HL-60 (cell line): ENCODE measurements around the gene POLN.

Experiments used
- DNase-seq, 2 experiments: peaks; one replicate each; pipeline ENCODE4 v3.0.0-alpha.2; 2010 to 2020; ENCODE audit warnings: low read depth in 1 of 2, low spot score in 1 of 2
- H3K27ac ChIP-seq: fragments of 250-450 bp; sonication (Bioruptor Pico); replicated peaks from 2 replicates; pipeline ENCODE4 v1.5.1; 2020; ENCODE audit warnings: mild to moderate bottlenecking, moderate library complexity
- H3K27me3 ChIP-seq: fragments of 250-450 bp; sonication (Bioruptor Pico); 2 replicates; pipeline ENCODE4 v1.5.1; 2021; ENCODE audit warnings: mild to moderate bottlenecking, moderate library complexity; ENCODE audit not compliant: insufficient read depth, poor library complexity, severe bottlenecking
- H3K4me3 ChIP-seq: replicated peaks from 2 replicates; pipeline ENCODE4 v1.5.1; 2011; ENCODE audit warnings: mild to moderate bottlenecking, control low read depth, low read length; ENCODE audit not compliant: insufficient read depth
- GABPA ChIP-seq: IDR thresholded peaks from 2 replicates; pipeline ENCODE4 v1.6.1; 2012; ENCODE audit warnings: low read depth
- POLR2AphosphoS5 ChIP-seq: IDR thresholded peaks from 2 replicates; pipeline ENCODE4 v1.6.1; 2012; ENCODE audit warnings: low read depth
- SPI1 ChIP-seq: IDR thresholded peaks from 2 replicates; pipeline ENCODE4 v1.6.1; 2012; ENCODE audit warnings: low read depth, mild to moderate bottlenecking, borderline replicate concordance
- long read RNA-seq: library from polyadenylated mRNA; unstranded; transcript quantifications from one replicate; pipeline ENCODE4 v2.0.0, GENCODE V29; 2020
- TF ChIP-seq, protein P1 (sequence below): IDR thresholded peaks from one replicate; pipeline ENCODE4 v1.5.1; 2011; ENCODE audit warnings: low read length, control low read depth, inconsistent platforms; ENCODE audit not compliant: insufficient read depth
- TF ChIP-seq, protein P2 (sequence below): IDR thresholded peaks from 2 replicates; pipeline ENCODE4 v1.6.1; 2012; ENCODE audit warnings: low read depth; ENCODE audit not compliant: insufficient replicate concordance

Gene POLN
- long read RNA-seq, partial matches to known transcripts: 1 of 3 reads
- long read RNA-seq, other reads (novel, unspliced or antisense): 2 of 3 reads

DNA sequence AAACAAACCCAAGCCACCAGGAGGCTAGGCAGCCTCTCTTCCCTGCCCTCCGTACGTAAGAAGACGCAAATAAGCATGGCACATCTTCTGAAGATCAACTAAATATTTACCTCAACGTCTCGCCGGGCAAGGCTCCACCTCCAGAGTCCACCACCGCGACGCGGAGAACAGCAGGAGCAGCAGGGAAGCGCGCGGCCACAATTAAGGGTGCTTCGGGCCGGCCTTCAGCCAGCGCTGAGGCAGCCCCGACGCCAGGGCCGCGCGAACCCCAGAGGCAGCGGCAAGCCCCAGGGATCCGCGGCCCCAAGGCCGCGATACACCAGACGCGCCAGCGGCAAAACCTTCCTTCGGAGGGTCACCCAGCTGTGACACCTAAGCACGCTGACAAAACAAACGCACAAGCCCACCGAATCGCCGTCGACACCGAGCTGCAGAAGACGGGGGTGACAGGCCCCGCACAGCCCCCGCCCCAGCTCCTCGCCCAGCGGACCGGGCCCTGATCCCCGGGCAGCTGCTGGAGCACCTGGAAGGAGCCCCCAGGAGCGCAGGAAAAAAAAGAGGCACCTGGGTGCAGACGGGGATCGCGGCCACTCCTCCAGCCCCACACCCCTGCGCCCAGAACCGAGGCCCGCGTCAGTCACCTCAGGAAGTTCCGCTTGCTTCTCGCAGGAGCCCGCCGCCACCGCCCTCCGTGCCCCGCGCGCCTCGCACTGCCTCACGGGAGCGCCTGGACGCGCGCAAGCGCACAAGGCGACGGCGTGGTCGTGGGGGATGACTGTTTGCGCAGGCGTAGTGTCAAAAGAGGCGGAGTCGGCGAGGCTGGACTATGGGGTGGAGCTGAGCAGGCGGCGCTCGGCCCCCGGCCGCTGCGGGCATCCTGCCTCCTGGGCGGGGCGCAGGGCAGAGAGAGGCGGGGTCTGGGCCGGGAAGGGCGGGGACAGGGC, at the start of gene POLN, which contains the start of gene HAUS3:
Gene POLN (minus strand): TSS at position 712 of the 944 bp plus-strand sequence. CDS start 12,890 bp downstream, outside the sequence.
Gene HAUS3 (minus strand): TSS at position 712 of the 944 bp plus-strand sequence. CDS start 1,175 bp downstream, outside the sequence.
- TF ChIP-seq POLR2AphosphoS5: peak; percentile 69
- TF ChIP-seq, protein P1, sequence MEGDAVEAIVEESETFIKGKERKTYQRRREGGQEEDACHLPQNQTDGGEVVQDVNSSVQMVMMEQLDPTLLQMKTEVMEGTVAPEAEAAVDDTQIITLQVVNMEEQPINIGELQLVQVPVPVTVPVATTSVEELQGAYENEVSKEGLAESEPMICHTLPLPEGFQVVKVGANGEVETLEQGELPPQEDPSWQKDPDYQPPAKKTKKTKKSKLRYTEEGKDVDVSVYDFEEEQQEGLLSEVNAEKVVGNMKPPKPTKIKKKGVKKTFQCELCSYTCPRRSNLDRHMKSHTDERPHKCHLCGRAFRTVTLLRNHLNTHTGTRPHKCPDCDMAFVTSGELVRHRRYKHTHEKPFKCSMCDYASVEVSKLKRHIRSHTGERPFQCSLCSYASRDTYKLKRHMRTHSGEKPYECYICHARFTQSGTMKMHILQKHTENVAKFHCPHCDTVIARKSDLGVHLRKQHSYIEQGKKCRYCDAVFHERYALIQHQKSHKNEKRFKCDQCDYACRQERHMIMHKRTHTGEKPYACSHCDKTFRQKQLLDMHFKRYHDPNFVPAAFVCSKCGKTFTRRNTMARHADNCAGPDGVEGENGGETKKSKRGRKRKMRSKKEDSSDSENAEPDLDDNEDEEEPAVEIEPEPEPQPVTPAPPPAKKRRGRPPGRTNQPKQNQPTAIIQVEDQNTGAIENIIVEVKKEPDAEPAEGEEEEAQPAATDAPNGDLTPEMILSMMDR: no peak
- DNase-seq: peak; percentile 94 to 98
- Histone ChIP-seq H3K27ac (peak within 1 kb of the TSS; percentile 82), H3K4me3 (peak within 1 kb of the TSS; percentile 97), H3K27me3 (no peaks in the 10 kb centered on the region)

DNA sequence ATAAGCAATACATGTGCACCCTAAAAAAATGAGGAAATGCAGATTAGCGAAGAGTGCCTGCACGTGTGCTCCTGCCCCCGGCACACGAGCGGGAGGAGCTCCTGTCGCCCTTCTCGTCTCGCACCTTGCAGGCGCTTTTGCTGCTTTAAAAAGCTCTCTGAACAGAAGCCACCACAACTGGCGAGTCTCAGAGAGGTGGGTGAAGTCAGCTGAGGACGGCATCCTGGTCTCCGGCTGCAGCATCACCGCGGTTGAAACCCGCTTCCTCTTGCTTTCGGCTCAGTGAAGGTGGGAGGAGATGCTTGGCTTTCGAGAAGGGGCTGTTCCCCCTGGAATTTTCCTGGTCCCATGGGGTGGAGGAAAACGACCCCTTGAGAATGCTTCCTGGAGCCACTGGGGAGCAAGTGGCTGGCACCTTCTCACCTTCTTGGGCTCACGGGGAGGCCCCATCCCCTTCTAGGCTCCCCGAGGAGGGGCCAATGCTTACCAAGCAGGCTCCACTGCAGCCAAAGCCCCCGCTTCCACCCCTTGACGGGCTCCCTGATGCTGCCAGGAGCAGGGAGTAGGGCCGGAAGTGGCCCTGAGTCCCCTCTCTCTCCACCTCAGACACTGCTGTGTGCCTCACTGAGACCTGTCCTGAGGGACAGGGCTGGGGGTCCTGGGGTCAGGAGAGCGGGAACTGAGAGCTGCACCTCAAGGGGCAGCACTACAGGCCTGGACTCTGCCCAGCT, 49.2 kb upstream of the POLN start:
- peak in 1 of 2 experiments; percentile 51 for DNase-seq
- Histone ChIP-seq H3K27ac (no peak overlapping the region), H3K4me3 (no peak overlapping the region), H3K27me3 (no peaks in the 10 kb centered on the region)
- TF ChIP-seq, protein P1: no peak
- peak; percentile 84; the same call in 1 of the 2 replicates for TF ChIP-seq SPI1

DNA sequence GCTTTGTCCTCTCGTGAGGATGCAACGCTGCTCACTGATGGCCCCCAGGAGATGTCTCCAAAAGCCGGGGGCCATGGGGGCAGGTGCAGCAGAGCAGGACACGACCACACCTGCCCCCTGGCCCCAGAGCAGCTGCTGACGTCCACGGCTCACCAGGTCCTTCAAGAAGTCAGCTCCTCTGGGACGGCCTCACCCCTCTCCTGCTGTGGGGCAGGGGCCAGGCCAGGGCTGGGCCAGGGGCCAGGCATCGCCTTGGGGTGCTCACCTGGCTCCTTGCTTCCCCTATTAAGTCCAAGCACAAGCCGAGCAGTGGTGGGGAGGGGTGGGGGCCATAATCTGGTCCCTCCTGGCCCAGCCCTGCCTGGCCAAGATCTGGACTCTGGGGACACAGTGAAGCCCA, 48.6 kb upstream of the POLN start:
- Histone ChIP-seq H3K27ac (no peak overlapping the region), H3K4me3 (no peak overlapping the region), H3K27me3 (no peaks in the 10 kb centered on the region)
- no peak for DNase-seq
- TF ChIP-seq GABPA: no peak
- TF ChIP-seq POLR2AphosphoS5: no peak
- no peak for TF ChIP-seq SPI1
- TF ChIP-seq, protein P2, sequence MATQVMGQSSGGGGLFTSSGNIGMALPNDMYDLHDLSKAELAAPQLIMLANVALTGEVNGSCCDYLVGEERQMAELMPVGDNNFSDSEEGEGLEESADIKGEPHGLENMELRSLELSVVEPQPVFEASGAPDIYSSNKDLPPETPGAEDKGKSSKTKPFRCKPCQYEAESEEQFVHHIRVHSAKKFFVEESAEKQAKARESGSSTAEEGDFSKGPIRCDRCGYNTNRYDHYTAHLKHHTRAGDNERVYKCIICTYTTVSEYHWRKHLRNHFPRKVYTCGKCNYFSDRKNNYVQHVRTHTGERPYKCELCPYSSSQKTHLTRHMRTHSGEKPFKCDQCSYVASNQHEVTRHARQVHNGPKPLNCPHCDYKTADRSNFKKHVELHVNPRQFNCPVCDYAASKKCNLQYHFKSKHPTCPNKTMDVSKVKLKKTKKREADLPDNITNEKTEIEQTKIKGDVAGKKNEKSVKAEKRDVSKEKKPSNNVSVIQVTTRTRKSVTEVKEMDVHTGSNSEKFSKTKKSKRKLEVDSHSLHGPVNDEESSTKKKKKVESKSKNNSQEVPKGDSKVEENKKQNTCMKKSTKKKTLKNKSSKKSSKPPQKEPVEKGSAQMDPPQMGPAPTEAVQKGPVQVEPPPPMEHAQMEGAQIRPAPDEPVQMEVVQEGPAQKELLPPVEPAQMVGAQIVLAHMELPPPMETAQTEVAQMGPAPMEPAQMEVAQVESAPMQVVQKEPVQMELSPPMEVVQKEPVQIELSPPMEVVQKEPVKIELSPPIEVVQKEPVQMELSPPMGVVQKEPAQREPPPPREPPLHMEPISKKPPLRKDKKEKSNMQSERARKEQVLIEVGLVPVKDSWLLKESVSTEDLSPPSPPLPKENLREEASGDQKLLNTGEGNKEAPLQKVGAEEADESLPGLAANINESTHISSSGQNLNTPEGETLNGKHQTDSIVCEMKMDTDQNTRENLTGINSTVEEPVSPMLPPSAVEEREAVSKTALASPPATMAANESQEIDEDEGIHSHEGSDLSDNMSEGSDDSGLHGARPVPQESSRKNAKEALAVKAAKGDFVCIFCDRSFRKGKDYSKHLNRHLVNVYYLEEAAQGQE: no peak
- TF ChIP-seq, protein P1: no peak

DNA sequence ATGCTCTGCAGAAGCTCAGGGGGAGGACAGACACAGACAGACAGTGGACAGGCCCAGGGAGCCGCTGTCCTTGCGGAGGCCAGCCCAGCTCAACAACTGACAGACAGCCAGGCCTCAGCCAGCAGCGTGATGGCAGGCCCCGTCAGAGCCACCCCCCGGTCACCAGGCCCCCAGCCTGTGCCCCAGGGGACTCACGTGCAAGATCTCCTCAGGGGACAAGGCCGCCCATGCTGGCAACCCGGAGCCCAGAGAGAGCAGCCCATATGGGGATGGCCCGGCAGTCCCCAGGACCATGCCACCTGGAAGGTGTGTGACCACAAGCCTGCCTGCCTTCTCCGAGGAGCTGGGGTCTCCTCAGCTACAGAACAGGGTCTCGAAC, 48.0 kb upstream of the POLN start:
- DNase-seq: no peak
- H3K27ac ChIP-seq: no peak overlapping the region
- TF ChIP-seq, protein P1: no peak
- TF ChIP-seq SPI1 (no peak), GABPA (no peak), POLR2AphosphoS5 (no peak)
- TF ChIP-seq, protein P2: no peak
- no peak overlapping the region for H3K4me3 ChIP-seq
- no peaks in the 10 kb centered on the region for H3K27me3 ChIP-seq
